Measurements from ENCODE around the gene TEPSIN. TPM values are rescaled to one million over a fixed set of nuclear protein-coding genes. Genes with fewer than 3 reads are reported as not detected.

The TEPSIN gene
- total and polyA plus RNA-seq, 2 of the 13 experiments (the other 11 are each of a cell fraction or from before 2014, with no cell fraction given): 16.1 to 18.8 TPM

- Histone ChIP-seq H3K4me3 (replicated peaks in 1 of 3; ENCODE audit: insufficient read depth in 1 of 3, low read depth in 2 of 3, low read length in 3 of 3) (no peak overlapping the region), H3K9ac (ENCODE audit: insufficient read depth, low read depth, low read length) (no peak overlapping the region), H3K27me3 (ENCODE audit: control insufficient read depth in 1 of 2, insufficient read depth in 2 of 2, low read length in 2 of 2) (no peaks in the 10 kb centered on the region), H3K79me2 (ENCODE audit: insufficient read depth, low read length) (peaks cover 21% of the 10 kb centered on the region), H3K4me1 (ENCODE audit: insufficient read depth, low read length) (0 out of 2 replicates have a peak, but pooled peaks cover 4% of the 10 kb centered on the region), H4K20me1 (ENCODE audit: insufficient read depth, low read length) (peaks cover 4% of the 10 kb centered on the region; the same call in 1 of the 2 replicates), H3K27ac (ENCODE audit: extremely low read length, insufficient read depth, low read length) (no peak overlapping the region), H2AFZ (ENCODE audit: low read length) (no peak overlapping the region), H3K9me3 (ENCODE audit: low read length) (no peaks in the 10 kb centered on the region), H3K4me2 (ENCODE audit: low read depth, low read length) (no peak overlapping the region), H3K36me3 (replicated peaks in 1 of 2; ENCODE audit: control insufficient read depth in 1 of 2, insufficient read depth in 2 of 2, low read length in 2 of 2) (peaks cover 16 to 61% of the 10 kb centered on the region in 2 experiments)
- DNase-seq (ENCODE audit: low spot score): no peak
- BruUV-seq (replicated peaks): no TSS peak
- CTCF ChIA-PET (ENCODE audit: low intra/inter-chr PET ratio, low total read pairs): no interaction called here
- 95% methylated on average over 15 of the region's 21 CpGs for WGBS (ENCODE audit: low lambda C conversion rate)
- in situ Hi-C loops (cut with HindIII; ENCODE audit: extremely low pct_ligation_motif_present, low pct_unique_long_range_greater_than_20kb): no loop called here
- intact Hi-C loops (cut with micrococcal nuclease; ENCODE audit: unreplicated experiment): no loop called here
- ATAC-seq: no peak
- POLR2A ChIA-PET: no interaction called here
- no peak for FAIRE-seq
- TF ChIP-seq POLR2G (IDR thresholded peaks at IDR 0.05; ENCODE audit: low read depth, low read length) (no peak), HOMEZ (CRISPR knock-in tag; IDR thresholded peaks at IDR 0.05; ENCODE audit: low read depth) (no peak), ZMYM3 (CRISPR knock-in tag; IDR thresholded peaks at IDR 0.05) (no peak), RFXAP (CRISPR knock-in tag; IDR thresholded peaks at IDR 0.05; ENCODE audit: borderline replicate concordance) (no peak), IKZF1 (IDR thresholded peaks at IDR 0.05) (no peak), ZNF468 (CRISPR knock-in tag; IDR thresholded peaks at IDR 0.05) (no peak), HOXD1 (CRISPR knock-in tag; IDR thresholded peaks at IDR 0.05) (no peak), KIAA2018 (CRISPR knock-in tag; IDR thresholded peaks at IDR 0.05; ENCODE audit: borderline replicate concordance) (no peak), POLR2A (IDR thresholded peaks at IDR 0.05; ENCODE audit: insufficient read depth in 1 of 2, low read depth in 2 of 2, low read length in 2 of 2) (no peak), AGO2 (optimal IDR thresholded peaks at IDR 0.05; ENCODE audit: low read depth, low read length) (no peak), ZNF703 (CRISPR knock-in tag; IDR thresholded peaks at IDR 0.05; ENCODE audit: borderline replicate concordance) (no peak), HNF1B (CRISPR knock-in tag; IDR thresholded peaks at IDR 0.05) (no peak), BRD4 (CRISPR knock-in tag; IDR thresholded peaks at IDR 0.05) (no peak), PBX2 (CRISPR knock-in tag; IDR thresholded peaks at IDR 0.05) (no peak)
Observed at GRCh38 chr17:81287152-81287551, 48.3 kb upstream of the TEPSIN start.
